HepG2 (cell line): ENCODE data around the gene AQP6. TPM values are rescaled to one million over a fixed set of nuclear protein-coding genes. Genes with fewer than 3 reads are reported as not detected.
A peak's percentile ranks its signal among the peaks of the same experiment; 100 is the strongest.

Experiments used
- ARNT2 ChIP-seq: sonication (generic); formaldehyde crosslinking; IDR thresholded peaks from 2 replicates; pipeline ENCODE4 v1.8.0; 2022; ENCODE audit warnings: mild to moderate bottlenecking, low read depth, missing genetic modification reagents, moderate library complexity
- ATF7 ChIP-seq, 2 experiments: fragments of 450-650 bp in 1 of 2; sonication (generic) in 1 of 2; formaldehyde crosslinking in 1 of 2; IDR thresholded peaks; 2 replicates each; pipeline versions ENCODE4 v1.4.0 to v1.6.1; 2016 to 2020; ENCODE audit warnings: antibody characterized with exemption in 1 of 2, mild to moderate bottlenecking in 1 of 2, missing genetic modification reagents in 1 of 2
- E2F5 ChIP-seq: sonication (generic); formaldehyde crosslinking; conservative IDR thresholded peaks from 2 replicates; pipeline ENCODE4 v1.4.0; 2020; ENCODE audit warnings: missing genetic modification reagents
- FOXO1 ChIP-seq: sonication (generic); formaldehyde crosslinking; IDR thresholded peaks from 2 replicates; pipeline ENCODE4 v1.4.0; 2020; ENCODE audit warnings: missing genetic modification reagents
- HIC2 ChIP-seq: sonication (generic); formaldehyde crosslinking; IDR thresholded peaks from 2 replicates; pipeline ENCODE4 v1.9.0; 2022; ENCODE audit warnings: low read depth, missing genetic modification reagents
- HMGXB3 ChIP-seq: sonication (generic); formaldehyde crosslinking; IDR thresholded peaks from 2 replicates; pipeline ENCODE4 v1.4.0; 2020; ENCODE audit warnings: missing genetic modification reagents, borderline replicate concordance
- JARID2 ChIP-seq: sonication (generic); formaldehyde crosslinking; IDR thresholded peaks from 2 replicates; pipeline ENCODE4 v1.8.1; 2023; ENCODE audit warnings: missing genetic modification reagents, inconsistent platforms; ENCODE audit not compliant: insufficient replicate concordance
- KAT7 ChIP-seq: IDR thresholded peaks from 2 replicates; pipeline ENCODE4 v1.6.1; 2018; ENCODE audit warnings: borderline replicate concordance, missing compliant biosample characterization
- MLX ChIP-seq: IDR thresholded peaks from 2 replicates; pipeline ENCODE4 v1.6.1; 2016
- SAP130 ChIP-seq: IDR thresholded peaks from 2 replicates; pipeline ENCODE4 v1.6.1; 2016; ENCODE audit warnings: low read depth
- SMAD1 ChIP-seq: sonication (generic); formaldehyde crosslinking; IDR thresholded peaks from 2 replicates; pipeline ENCODE4 v1.4.0; 2020; ENCODE audit warnings: missing genetic modification reagents, low read depth, mild to moderate bottlenecking, borderline replicate concordance
- SOX13 ChIP-seq, 3 experiments: fragments of 450-650 bp in 1 of 3; sonication (generic) in 1 of 3; formaldehyde crosslinking in 1 of 3; IDR thresholded peaks in 2 of 3; conservative IDR thresholded peaks in 1 of 3; 2 replicates each; pipeline versions ENCODE4 v1.5.0 to v1.6.1; 2016 to 2020; ENCODE audit warnings: antibody characterized with exemption in 1 of 3, mild to moderate bottlenecking in 1 of 3, missing compliant biosample characterization in 1 of 3, missing genetic modification reagents in 1 of 3, moderate library complexity in 1 of 3
- TBX2 ChIP-seq: sonication (generic); formaldehyde crosslinking; IDR thresholded peaks from 2 replicates; pipeline ENCODE4 v1.5.0; 2020; ENCODE audit warnings: missing genetic modification reagents, mild to moderate bottlenecking, borderline replicate concordance
- ZNF354B ChIP-seq: sonication (generic); formaldehyde crosslinking; IDR thresholded peaks from 2 replicates; pipeline ENCODE4 v1.8.0; 2022; ENCODE audit warnings: mild to moderate bottlenecking, missing genetic modification reagents
- ZNF607 ChIP-seq: sonication (generic); formaldehyde crosslinking; IDR thresholded peaks from 2 replicates; pipeline ENCODE4 v1.5.1; 2020; ENCODE audit warnings: missing genetic modification reagents, mild to moderate bottlenecking, borderline replicate concordance
- ZNF746 ChIP-seq: sonication (generic); formaldehyde crosslinking; IDR thresholded peaks from 2 replicates; pipeline ENCODE4 v1.8.0; 2022; ENCODE audit warnings: mild to moderate bottlenecking, missing genetic modification reagents
- polyA plus RNA-seq, 8 experiments: library from polyadenylated mRNA; depleted of rRNA in 3 of 8; stranded (reverse) in 7 of 8; unstranded in 1 of 8; fragments of >200 nt; fragmentation: Illumina TruSeq in 4 of 8; extraction: Trizol in 4 of 8; gene quantifications; 2 replicates each; pipeline versions ENCODE4 v1.2.1 to v1.2.3, GENCODE V29; 2011 to 2016; ENCODE audit warnings: low read depth in 4 of 8, missing spikeins in 1 of 8, mixed read lengths in 1 of 8; ENCODE audit not compliant: insufficient read depth in 1 of 8
- total RNA-seq, 5 experiments: library from RNA; depleted of rRNA; stranded (reverse); fragments of >200 nt; fragmentation: Illumina TruSeq; extraction: Trizol; gene quantifications; 2 replicates each; pipeline ENCODE4 v1.2.3, GENCODE V29; 2016; ENCODE audit warnings: low read depth in 1 of 5

AQP6 gene
- total and polyA plus RNA-seq, 2 of the 13 experiments (the other 11 are each of a cell fraction or from before 2014, with no cell fraction given) = 0.32 to 1.3 TPM

GRCh38 chr12:50025187-50026059 is 52.7 kb downstream of the AQP6 start, which contains the start of gene RACGAP1 (continued):
- TF ChIP-seq E2F5 (CRISPR knock-in tag) (peak; percentile 94), TBX2 (CRISPR knock-in tag) (peak; percentile 87), SOX13 (IDR thresholded peaks at IDR 0.05) (no peak), SOX13 (CRISPR knock-in tag; conservative IDR thresholded peaks at IDR 0.05 in 1 of 2, IDR thresholded peaks at IDR 0.05 in 1 of 2) (peak in 1 of 2 experiments; percentile 12; a peak in 1 of 4 replicates), HMGXB3 (CRISPR knock-in tag) (peak; percentile 98), ARNT2 (CRISPR knock-in tag) (peak; percentile 85), ZNF607 (CRISPR knock-in tag) (no peak; the same call in 1 of the 2 replicates), ATF7 (IDR thresholded peaks at IDR 0.05) (peak; percentile 28; the same call in 1 of the 2 replicates), ATF7 (CRISPR knock-in tag; IDR thresholded peaks at IDR 0.05) (no peak), ZNF746 (CRISPR knock-in tag) (no peak), SMAD1 (no peak), HIC2 (no peak), FOXO1 (CRISPR knock-in tag) (no peak), ZNF354B (CRISPR knock-in tag) (no peak), KAT7 (CRISPR knock-in tag) (no peak), JARID2 (CRISPR knock-in tag) (no peak), MLX (peak; percentile 67; the same call in 1 of the 2 replicates), SAP130 (CRISPR knock-in tag) (peak; percentile 98)
